ENCODE measurements around the gene SFMBT2.

Gene SFMBT2

GRCh38 chr10:7170626-7171322 is 240.1 kb downstream of the SFMBT2 start:
- no peak for FAIRE-seq

DNA sequence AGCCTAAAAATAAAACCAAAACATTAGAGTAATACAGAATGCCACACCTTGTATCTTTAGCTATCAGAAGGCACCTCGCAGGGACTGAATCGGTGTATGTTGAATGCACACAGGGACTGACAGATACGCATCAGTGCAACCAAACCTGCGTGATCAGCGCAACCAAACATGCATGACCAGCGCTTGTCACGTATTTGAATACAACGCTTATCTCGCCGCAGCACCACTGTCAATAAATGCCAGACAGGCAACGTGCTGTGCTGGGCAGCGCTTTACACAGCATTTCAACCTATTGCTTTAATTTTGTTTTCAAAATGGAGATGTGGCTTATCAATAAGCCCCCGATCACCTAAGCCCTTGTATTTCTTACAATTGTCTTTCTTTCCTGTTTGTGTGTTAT is 242.4 kb downstream of the SFMBT2 start:
- FAIRE-seq, result no peak

DNA sequence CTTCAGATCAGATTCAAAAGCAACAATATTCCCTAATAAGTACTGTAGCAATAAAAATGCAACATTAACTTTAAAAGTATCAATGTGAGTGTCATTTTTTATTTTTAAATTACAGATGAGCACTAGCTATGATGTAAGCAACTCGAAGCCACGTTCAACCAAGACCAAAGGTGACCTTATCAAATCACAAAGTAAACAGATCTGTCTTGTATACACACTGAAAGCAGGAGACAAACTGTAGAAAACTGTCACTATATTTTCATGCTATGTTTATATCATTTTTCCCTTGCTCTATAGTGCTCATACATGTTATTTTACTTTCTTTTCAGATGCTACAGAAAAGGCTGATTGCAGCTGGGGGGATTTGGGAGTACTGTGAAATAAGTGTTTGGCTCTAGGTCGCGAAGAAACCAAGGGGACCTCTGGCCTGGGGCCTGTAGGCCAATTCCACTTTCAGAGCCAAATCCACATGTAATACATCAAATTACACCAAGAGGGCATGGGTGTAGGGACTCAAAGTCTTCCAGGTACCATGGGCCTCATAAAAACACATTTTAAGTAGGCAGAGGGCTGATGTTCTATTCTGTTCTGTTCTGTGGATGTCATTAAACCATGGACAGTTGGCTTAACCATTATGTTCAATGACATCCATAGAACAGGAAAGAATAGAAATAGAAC is 245.2 kb downstream of the SFMBT2 start:
- FAIRE-seq, result no peak

- no peak for FAIRE-seq
Observed at GRCh38 chr10:7164955-7165354, 245.9 kb downstream of the SFMBT2 start.

DNA sequence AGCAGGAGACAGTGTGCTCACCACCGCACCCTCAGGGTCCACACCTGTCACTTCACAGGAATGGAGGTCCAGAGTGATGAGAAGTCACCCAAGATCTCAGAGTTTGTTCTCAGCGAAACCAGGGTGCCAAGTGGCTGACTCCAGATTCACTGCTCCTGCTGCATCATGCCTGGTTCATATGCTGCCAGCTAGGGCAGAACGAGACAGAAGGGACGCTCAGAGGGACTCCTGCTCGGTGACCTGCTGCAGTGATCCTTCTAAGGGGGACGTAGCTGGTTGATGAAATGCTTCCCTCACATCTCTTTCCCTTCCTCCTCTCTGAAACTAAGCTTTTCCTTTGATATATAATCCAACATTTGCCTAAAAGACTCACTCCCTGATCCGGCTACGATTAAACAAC is 248.5 kb downstream of the SFMBT2 start:
- no peak for FAIRE-seq

DNA sequence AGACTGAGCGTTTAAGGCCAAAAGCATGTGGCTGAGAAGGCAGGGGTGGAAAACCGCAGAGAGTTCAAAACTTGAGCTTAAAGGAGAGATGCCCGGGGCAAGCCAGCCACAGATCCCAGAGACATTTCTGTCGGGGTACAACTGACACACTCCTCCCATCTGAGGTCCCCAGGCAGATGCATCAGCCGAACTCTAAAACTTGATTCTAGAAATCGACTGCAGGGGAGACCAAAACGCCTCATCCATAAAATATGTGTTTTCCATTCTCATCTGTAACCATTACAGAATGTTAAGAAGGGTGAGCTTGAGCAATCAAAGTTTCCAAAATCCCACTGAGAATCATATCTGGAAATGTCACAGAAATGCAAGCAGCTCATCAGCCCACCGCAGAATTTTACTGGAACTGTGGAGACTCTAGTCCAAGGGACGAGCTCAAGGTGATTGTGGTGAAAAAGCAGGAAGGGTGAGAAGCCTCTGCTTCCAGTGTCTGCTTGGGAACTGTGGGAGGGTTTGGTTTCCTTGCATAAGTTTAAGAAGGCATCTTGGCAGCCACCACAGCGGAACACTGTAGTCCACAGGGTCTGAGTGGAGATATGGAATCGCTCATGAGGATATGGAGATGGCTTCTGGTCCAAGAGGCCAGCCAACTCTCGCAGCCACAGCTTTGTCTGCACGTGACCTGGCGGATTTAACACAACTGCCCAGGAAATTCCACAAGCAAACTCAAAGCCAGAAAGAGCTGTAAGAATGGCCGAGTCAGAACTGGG is 249.2 kb downstream of the SFMBT2 start:
- FAIRE-seq, result no peak

- FAIRE-seq, result no peak
Observed at GRCh38 chr10:7159928-7160327, 250.9 kb downstream of the SFMBT2 start.

- FAIRE-seq, result no peak
Observed at GRCh38 chr10:7159517-7159916, 251.3 kb downstream of the SFMBT2 start.

- FAIRE-seq, result no peak
Observed at GRCh38 chr10:7157091-7157490, 253.7 kb downstream of the SFMBT2 start.

DNA sequence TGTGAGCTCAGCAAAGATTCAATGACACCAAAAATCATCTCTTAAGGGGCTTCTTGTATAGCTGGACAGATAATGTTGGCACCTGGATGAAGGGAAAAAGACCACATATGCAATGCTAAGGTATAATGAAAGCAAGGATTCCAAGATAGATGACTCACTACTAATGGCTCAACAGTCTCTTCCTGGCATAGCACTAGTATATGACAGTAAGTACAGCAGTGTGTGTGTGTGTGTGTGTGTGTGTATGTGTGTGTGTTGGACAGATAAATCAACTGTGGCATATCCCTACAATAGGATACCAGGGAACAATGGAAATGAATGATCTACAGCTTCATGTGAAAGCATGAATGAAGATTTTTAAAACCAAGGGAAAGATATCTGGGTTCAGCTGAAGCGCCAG is 257.1 kb downstream of the SFMBT2 start:
- no peak for FAIRE-seq

DNA sequence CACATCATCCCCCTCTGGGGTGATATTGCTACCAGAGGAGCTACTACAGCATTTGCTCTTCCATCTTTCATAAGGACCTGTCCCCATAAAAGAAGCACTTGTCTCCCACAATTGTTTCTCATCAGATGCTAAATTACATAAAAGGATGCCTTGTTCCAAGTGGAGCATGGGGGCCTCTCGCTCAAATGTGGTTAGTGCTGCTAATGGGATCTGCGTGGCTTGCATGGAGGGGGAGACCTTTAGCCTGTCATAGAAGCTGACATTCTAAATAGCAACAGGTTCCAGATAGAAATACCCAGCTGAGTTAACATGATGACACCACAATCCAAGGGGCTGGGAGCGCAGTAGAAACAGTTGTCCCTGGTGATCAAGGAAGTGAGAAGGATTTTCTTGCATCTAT is 257.9 kb downstream of the SFMBT2 start:
- FAIRE-seq, result no peak

DNA sequence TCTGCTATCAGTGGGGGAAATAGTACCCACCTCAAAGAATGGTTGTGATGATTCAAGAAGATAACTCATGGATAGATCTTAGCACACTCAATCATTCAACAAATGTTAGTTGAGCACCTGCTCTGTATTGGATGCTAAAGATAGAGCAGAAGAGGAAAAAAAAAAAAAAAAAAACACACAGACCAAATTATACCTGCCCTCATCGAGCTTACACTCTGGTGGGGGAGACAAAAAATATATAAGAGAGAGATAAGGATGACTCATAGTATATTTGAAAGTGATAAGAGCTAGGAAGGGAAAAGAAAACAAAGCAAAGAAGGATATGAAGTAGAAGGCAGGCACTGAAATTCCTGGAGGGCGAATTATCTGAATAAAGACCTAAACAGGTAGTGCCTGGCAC is 258.5 kb downstream of the SFMBT2 start:
- no peak for FAIRE-seq

DNA sequence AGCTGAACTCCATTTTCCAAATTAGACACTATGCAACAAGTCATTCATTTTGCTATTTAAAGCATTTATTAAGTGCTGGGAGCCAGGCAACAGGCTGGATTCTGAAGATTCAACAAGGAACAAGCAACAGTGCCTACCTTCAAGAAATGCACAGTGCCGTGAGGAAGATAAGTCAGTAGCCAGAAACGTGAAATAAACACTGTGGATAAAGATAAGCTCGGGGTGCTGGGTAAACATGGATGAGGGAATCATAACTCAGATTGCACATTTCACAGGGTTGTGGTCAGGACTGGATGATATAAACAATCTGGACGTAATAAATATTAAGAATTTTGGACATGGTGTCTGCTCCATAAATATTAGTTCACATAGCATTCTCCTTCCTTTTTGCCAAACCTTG is 259.3 kb downstream of the SFMBT2 start:
- FAIRE-seq, result no peak

GRCh38 chr10:7150349-7150748 is 260.5 kb downstream of the SFMBT2 start:
- FAIRE-seq, result no peak

GRCh38 chr10:7146189-7146588 is 264.6 kb downstream of the SFMBT2 start:
- FAIRE-seq, result no peak

DNA sequence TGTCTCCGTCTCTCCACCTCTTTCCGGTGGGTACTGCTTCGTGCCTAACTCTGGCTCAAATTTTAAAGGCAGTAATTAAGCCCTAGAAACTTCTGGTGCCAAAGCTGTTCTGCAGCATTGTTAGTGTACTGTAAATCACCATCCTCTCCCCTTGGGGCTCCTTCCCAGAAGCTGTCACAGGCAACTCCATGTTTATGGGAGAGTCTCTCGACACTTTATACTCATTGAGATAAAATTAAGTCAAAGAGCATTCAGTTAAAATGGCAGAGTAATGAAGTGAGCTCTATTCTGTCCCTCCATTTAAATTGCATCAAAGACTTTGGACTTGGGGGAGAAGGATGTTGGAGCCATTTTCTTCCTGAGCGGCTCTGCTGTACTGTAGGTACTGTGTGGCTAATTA is 274.8 kb downstream of the SFMBT2 start:
- FAIRE-seq, result no peak

DNA sequence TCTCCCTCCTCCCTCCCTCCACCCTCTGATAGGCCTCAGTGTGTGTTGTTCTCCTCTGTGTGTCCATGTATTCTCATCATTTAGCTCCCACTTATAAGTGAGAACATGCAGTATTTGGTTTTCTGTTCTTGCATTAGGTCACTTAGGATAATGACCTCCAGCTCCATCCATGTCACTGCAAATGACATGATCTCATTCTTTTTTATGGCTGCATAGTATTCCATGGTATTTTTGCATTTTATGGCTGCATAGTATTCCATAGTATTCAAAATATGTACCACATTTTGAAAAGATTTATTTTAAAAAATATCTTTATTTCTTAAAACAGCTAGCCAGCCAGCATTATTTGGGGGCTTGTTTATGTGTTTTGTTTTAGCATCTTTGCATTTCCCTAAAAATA is 275.6 kb downstream of the SFMBT2 start:
- FAIRE-seq, result no peak

GRCh38 chr10:7134448-7134847 is 276.4 kb downstream of the SFMBT2 start:
- FAIRE-seq, result no peak

DNA sequence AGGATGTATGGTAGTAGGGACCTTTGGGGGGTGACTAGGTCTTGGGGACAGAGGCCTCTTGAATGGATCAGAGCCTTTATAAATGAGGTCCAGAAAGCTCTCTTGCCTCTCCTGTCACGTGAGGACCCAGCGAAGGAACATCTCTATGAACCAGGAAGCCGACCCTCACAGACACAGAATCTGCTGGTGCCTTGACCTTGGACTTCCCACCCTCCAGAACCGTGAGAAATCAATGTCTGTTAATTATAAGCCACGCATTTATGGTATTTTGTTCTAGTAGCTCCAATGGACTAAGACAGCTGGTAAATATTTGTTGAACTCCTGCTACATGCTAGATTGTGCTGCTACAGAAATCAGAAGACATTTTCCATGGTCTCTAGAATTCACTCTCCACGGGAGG is 276.9 kb downstream of the SFMBT2 start:
- FAIRE-seq, result no peak

GRCh38 chr10:7133278-7133677 is 277.6 kb downstream of the SFMBT2 start:
- FAIRE-seq, result no peak

- FAIRE-seq, result no peak
Observed at GRCh38 chr10:7130191-7130911, 280.5 kb downstream of the SFMBT2 start.

- no peak for FAIRE-seq
Observed at GRCh38 chr10:7123774-7124173, 287.1 kb downstream of the SFMBT2 start.

GRCh38 chr10:7122561-7122960 is 288.3 kb downstream of the SFMBT2 start:
- FAIRE-seq, result no peak
